Nasal cavity respiratory epithelium epithelial cell of viscerocranial mucosa (primary cell): ENCODE data around the gene GNAS-AS1. TPM values are rescaled to one million over a fixed set of nuclear protein-coding genes. Genes with fewer than 3 reads are reported as not detected.

ENCODE experiments used
- total RNA-seq: library from RNA; depleted of rRNA; stranded (reverse); fragments of >200 nt; gene quantifications from 2 replicates; pipeline ENCODE4 v1.2.3, GENCODE V29; 2014

Gene GNAS-AS1
- total RNA-seq, result under 0.01 and 0.28 TPM in 2 replicates

DNA sequence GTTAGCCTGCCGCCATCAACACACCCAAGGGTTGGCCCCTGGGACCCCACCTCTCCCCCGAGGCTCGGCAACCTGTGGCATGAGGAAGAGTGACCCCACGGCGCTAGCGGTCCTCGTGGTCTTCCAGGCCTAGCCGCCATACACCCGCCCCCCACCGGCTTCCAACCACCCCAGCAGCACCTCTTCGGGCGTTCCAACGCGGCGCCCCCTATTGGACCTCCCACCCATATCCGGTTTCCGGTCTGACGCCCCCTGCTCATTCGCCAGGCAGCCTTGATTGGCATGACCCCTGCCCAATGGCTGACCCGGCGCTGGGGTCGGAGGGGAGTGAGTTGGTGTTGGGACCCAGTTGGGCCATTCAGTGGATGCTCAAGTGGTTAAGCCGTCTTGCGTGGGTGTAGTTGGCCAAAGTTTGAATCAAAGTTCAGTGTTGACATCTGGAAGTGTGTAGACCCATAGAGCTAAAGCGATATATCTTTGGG, at the start of gene GNAS-AS1:
GNAS-AS1 (minus strand) TSS at position 210 of the 482 bp plus-strand sequence.

DNA sequence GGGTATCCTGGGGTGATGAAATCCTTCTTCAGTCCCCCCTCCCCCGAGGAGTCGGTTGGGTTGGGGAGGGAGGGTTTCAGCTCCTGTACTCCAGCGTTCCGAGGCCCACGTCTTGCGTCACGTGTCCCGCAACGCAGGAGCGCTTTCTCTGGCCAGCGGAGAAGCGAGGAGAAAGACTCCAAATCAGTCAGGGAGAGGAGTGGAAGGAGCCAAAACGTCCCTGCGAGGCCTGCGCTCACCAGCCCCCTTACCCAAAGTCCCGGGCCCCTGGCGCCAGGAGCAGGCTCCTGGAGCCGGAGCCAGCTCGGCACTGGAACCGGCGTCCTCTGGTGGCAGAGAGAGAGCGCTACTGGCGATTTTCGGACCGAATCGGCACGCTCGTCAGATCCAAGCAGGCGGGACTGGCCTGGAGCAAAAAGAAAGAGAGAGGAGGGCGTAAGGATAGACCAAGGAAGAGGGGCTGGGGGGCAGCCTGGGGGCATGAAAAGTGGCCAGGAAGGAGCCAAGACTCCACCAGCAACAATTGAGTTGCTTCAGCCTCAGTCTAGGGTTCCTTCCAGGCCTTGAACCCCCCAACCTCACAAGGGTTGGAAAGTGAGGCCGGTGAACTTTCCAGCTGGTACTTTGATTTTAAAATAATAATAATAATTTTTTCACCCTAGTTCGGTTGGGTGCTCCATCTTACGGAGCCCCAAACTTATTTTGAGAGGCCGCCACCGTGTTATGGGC, 2.0 kb upstream of the GNAS-AS1 start, which contains the start of gene GNAS:
GNAS (plus strand) TSS at position 174 of the 729 bp plus-strand sequence.

Other genes with a start within 250 kb of the GNAS-AS1 start
- 51.9 and 99.9 TPM in 2 replicates for gene STX16, start 199.6 kb downstream of the GNAS-AS1 start, total RNA-seq
- gene NPEPL1, start 158.1 kb downstream of the GNAS-AS1 start, total RNA-seq, result 17.4 and 21.6 TPM in 2 replicates
- 226 and 567 TPM in 2 replicates for gene GNAS, start 1.8 kb upstream of the GNAS-AS1 start, total RNA-seq
- gene NELFCD, start 130.4 kb upstream of the GNAS-AS1 start, total RNA-seq, result 28.4 and 61.2 TPM in 2 replicates
- 57.4 and 119 TPM in 2 replicates for gene CTSZ, start 156.4 kb upstream of the GNAS-AS1 start, total RNA-seq
- gene TUBB1, start 168.5 kb upstream of the GNAS-AS1 start, total RNA-seq, result not detected in 2 replicates
- gene ATP5F1E, start 181.4 kb upstream of the GNAS-AS1 start, total RNA-seq, result 25.9 and 28.4 TPM in 2 replicates
- gene PRELID3B, start 191.9 kb upstream of the GNAS-AS1 start, total RNA-seq, result 107 and 193 TPM in 2 replicates